ENCODE data around the gene CD96. TPM values are rescaled to one million over a fixed set of nuclear protein-coding genes. Genes with fewer than 3 reads are reported as not detected.

The CD96 gene
- total and polyA plus RNA-seq, 7 donors = 0.01 to 0.59 (median 0.20) TPM; not detected in 1

DNA sequence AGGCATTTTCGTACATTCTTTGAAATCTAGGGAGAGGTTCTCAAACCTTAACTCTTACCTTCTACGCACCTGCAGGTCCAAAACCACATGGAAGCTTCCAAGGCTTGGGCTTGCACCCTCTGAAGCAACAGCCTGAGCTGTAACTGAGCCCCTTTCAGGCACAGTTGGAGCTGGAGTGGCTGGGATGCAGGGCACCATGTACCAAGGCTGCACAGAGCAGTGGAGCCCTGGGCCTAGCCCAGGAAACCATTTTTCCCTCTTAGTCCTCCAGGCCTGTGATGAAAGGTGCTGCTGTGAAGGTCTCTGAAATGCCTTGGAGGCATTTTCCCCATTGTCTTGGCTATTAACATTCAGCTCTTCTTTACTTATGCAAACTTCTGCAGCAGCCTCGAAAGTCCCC is 120.0 kb downstream of the CD96 start:
- ATAC-seq (no peak), DNase-seq (no peak)
- no peak overlapping the region for H3K4me3 ChIP-seq
- H3K9me3 ChIP-seq = no peaks in the 10 kb centered on the region
- H3K4me1 ChIP-seq = no peaks in the 10 kb centered on the region
- intact Hi-C loops (cut with DNase I) = no loop called here
- TF ChIP-seq, protein P1, sequence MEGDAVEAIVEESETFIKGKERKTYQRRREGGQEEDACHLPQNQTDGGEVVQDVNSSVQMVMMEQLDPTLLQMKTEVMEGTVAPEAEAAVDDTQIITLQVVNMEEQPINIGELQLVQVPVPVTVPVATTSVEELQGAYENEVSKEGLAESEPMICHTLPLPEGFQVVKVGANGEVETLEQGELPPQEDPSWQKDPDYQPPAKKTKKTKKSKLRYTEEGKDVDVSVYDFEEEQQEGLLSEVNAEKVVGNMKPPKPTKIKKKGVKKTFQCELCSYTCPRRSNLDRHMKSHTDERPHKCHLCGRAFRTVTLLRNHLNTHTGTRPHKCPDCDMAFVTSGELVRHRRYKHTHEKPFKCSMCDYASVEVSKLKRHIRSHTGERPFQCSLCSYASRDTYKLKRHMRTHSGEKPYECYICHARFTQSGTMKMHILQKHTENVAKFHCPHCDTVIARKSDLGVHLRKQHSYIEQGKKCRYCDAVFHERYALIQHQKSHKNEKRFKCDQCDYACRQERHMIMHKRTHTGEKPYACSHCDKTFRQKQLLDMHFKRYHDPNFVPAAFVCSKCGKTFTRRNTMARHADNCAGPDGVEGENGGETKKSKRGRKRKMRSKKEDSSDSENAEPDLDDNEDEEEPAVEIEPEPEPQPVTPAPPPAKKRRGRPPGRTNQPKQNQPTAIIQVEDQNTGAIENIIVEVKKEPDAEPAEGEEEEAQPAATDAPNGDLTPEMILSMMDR (IDR thresholded peaks at IDR 0.05) = no peak
- 83 to 89% (median 86%) methylated on average over 3 of the region's 3 CpGs for WGBS, 3 donors
- H3K27me3 ChIP-seq (ENCODE audit: insufficient read depth in 3 of 3, low read length in 2 of 3) = no peaks in the 10 kb centered on the region
- H3K36me3 ChIP-seq (ENCODE audit: insufficient read depth in 1 of 2, low read depth in 1 of 2) = no peaks in the 10 kb centered on the region
- H3K27ac ChIP-seq = no peak overlapping the region

DNA sequence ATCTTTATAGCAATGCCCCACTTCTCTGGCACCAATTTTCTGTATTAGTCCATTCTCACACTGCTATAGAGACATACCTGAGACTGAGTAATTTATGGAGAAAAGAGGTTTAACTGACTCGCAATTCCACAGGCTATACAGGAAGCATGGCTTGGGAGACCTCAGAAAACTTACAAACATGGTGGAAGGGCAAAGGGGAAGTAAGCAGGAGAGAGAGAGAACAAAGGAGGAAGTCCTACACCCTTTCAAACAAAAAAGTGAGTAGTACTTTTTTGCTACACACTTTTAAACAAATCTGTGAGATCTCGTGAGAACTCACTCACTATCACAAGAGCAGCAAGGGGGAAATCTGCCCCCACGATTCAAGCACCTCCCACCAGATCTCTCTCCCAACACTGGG is 120.9 kb downstream of the CD96 start:
- no peaks in the 10 kb centered on the region for H3K27me3 ChIP-seq (ENCODE audit: insufficient read depth in 3 of 3, low read length in 2 of 3)
- no peak overlapping the region for H3K4me3 ChIP-seq
- DNase-seq (no peak), ATAC-seq (no peak)
- intact Hi-C loops (cut with DNase I) = no loop called here
- H3K4me1 ChIP-seq = no peaks in the 10 kb centered on the region
- no peaks in the 10 kb centered on the region for H3K9me3 ChIP-seq
- H3K36me3 ChIP-seq (ENCODE audit: insufficient read depth in 1 of 2, low read depth in 1 of 2) = no peaks in the 10 kb centered on the region
- 69 to 78% (median 70%) methylated on average over 3 of the region's 3 CpGs for WGBS, 3 donors
- H3K27ac ChIP-seq = no peak overlapping the region
- TF ChIP-seq, protein P1 (IDR thresholded peaks at IDR 0.05) = no peak

DNA sequence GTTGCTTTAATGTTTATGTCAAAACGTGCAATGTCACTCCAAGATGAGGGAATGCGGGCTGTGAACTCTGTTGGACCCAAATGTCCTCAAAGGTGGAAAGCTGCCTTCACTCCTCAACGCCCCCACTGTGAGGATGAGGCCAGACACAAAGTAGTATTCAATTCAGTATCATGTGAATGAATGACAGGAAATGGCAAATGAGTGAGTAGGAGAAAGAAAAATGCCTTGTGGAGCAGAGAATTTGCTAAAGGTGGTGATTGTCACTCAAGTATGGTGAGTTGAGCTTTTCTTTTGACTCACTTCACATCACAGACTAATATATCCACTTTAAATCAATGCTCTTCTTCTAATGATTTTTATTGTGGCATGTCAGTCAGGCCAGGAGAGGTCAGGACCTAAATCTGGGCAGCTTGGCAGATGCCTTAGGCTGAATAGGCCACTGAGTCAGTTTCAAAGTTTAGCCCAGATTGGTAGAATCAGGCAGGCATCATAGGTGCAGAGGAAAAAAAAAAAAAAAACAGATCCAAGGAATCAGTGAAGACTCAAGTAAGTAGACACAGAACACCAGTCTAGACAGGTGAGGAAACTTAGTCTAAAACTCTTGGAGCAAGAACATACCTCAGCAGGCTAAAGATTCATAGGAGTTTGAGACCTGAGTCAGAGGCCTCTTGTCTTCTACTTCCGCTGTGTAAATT is 124.2 kb downstream of the CD96 start:
- intact Hi-C loops (cut with DNase I) = loop anchor here (5.0 kb wide), 2 partner anchors 301 to 306 kb away; no protein-coding TSS in a partner anchor
- Histone ChIP-seq H3K4me1 (no peaks in the 10 kb centered on the region), H3K27ac (no peak overlapping the region), H3K27me3 (ENCODE audit: insufficient read depth in 3 of 3, low read length in 2 of 3) (no peaks in the 10 kb centered on the region), H3K9me3 (no peaks in the 10 kb centered on the region), H3K4me3 (no peak overlapping the region), H3K36me3 (ENCODE audit: insufficient read depth in 1 of 2, low read depth in 1 of 2) (no peaks in the 10 kb centered on the region)
- TF ChIP-seq, protein P1 (IDR thresholded peaks at IDR 0.05) = no peak
- WGBS, 3 donors = 62 to 71% (median 69%) methylated on average over 4 of the region's 4 CpGs
- no peak for ATAC-seq
- no peak for DNase-seq

DNA sequence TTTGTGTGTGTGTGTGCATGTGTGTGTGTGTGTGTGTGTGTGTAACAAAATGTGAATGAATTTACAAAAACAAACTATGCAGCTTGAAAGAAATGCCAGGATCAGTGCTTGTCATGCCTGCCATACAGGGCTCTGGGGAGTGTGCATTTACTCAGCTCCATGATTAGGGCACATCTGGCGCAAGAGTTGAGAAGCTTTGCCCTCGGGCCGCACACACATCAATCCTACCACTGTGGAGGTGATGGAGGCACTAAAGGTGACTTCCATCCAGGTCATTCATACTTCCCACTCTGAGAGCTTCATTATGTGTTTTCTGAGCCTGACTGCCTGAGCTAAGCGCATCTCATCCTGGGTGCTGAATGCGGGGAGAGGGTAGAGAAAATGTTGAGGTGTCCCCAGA is 125.2 kb downstream of the CD96 start:
- intact Hi-C loops (cut with DNase I) = loop anchor here (5.0 kb wide), 2 partner anchors 300 to 305 kb away; no protein-coding TSS in a partner anchor
- Histone ChIP-seq H3K4me3 (no peak overlapping the region), H3K4me1 (no peaks in the 10 kb centered on the region), H3K9me3 (no peaks in the 10 kb centered on the region), H3K27me3 (ENCODE audit: insufficient read depth in 3 of 3, low read length in 2 of 3) (no peaks in the 10 kb centered on the region), H3K27ac (no peak overlapping the region), H3K36me3 (ENCODE audit: insufficient read depth in 1 of 2, low read depth in 1 of 2) (no peaks in the 10 kb centered on the region)
- ATAC-seq (no peak), DNase-seq (no peak)
- TF ChIP-seq, protein P1 (IDR thresholded peaks at IDR 0.05) = no peak
- 87 to 92% (median 91%) methylated on average over 5 of the region's 5 CpGs for WGBS, 3 donors

Data from psoas muscle (tissue), 8 donors.